A549 treated with dexamethasone at 1 μM for 4 hours (cell line): ENCODE data around the gene DHRS7B. TPM values are rescaled to one million over a fixed set of nuclear protein-coding genes. Genes with fewer than 3 reads are reported as not detected.

Source experiments
- total RNA-seq: library from RNA; stranded (reverse); fragments of 200-300 nt; extraction: Qiagen RNA extraction; gene quantifications from 5 replicates; pipeline ENCODE4 v1.2.3, GENCODE V29; 2022

The DHRS7B gene
- total RNA-seq: 19.3 to 23.7 TPM (median 20.4 TPM) in 5 replicates

GRCh38 chr17:21126645-21127508 lies at the start of gene DHRS7B:
Gene DHRS7B, plus strand, starts transcription at chr17:21126964. Its CDS starts 8 bp downstream, at chr17:21126972.

GRCh38 chr17:21214015-21214776 lies 87.4 kb downstream of the DHRS7B start, which contains the start of gene TMEM11:
Gene TMEM11, minus strand, starts transcription at chr17:21214161. Its CDS starts 9 bp downstream, at chr17:21214152.

Other genes with a start within 250 kb of the DHRS7B start
- gene USP22, start 84.0 kb upstream of the DHRS7B start, total RNA-seq: 111 to 150 TPM (median 146 TPM) in 5 replicates
- gene TMEM11, start 87.2 kb downstream of the DHRS7B start, total RNA-seq: 57.5 to 76.9 TPM (median 66.6 TPM) in 5 replicates
- 2.6 to 4.4 TPM (median 3.5 TPM) in 5 replicates for gene NATD1, start 126.4 kb downstream of the DHRS7B start, total RNA-seq
- gene MAP2K3, start 157.7 kb downstream of the DHRS7B start, total RNA-seq: 84.7 to 107 TPM (median 93.0 TPM) in 5 replicates
- 1.5 to 2.1 TPM (median 1.9 TPM) in 5 replicates for gene KCNJ12, start 249.4 kb downstream of the DHRS7B start, total RNA-seq